HG02759 (cell line): Measurements from ENCODE around the gene MYBPC2.
"Not testable (repeated sequence)": the region's sequence is repeated elsewhere in the genome, so short reads cannot be mapped to it uniquely, and the experiment has no call there.

Experiments
- ATAC-seq: cut with Tn5 transposase; IDR thresholded peaks from one replicate; pipeline ENCODE4 v1.9.1; 2021; ENCODE audit warnings: mild to moderate bottlenecking, moderate library complexity; ENCODE audit not compliant: unreplicated experiment

MYBPC2 gene

DNA sequence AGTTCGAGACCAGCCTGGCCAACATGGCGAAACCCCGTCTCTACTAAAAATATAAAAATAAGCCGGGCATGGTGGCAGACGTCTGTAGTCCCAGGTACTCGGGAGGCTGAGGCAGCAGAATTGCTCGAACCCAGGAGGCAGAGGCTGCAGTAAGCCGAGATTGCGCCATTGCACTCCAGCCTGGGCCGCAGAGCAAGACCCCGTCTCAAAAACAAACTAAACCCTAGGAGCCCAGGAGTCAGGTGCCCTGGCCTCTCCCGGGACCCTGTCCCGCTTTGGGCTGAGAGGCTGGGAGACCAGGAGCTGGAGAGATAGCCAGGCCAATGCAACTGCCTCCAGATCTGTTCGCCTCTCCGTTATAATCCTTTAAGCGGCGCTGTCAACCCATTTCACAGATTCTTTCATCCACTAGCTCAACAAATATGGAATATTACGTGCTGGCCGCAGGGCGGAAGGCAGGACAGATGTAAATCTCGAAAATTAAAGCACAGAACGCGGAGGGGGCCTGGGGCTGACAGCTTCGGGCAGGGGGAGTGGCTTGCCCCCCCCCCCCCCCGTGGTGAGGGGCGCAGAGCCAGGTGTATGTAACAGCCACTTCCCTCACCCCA lies 5.3 kb upstream of the MYBPC2 start:
- ATAC-seq, result no peak

DNA sequence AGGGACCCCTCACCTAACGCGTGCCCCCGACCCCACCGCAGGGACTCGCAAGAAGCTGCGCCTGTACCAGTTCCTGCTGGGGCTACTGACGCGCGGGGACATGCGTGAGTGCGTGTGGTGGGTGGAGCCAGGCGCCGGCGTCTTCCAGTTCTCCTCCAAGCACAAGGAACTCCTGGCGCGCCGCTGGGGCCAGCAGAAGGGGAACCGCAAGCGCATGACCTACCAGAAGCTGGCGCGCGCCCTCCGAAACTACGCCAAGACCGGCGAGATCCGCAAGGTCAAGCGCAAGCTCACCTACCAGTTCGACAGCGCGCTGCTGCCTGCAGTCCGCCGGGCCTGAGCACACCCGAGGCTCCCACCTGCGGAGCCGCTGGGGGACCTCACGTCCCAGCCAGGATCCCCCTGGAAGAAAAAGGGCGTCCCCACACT lies 4.7 kb upstream of the MYBPC2 start:
- no peak for ATAC-seq

DNA sequence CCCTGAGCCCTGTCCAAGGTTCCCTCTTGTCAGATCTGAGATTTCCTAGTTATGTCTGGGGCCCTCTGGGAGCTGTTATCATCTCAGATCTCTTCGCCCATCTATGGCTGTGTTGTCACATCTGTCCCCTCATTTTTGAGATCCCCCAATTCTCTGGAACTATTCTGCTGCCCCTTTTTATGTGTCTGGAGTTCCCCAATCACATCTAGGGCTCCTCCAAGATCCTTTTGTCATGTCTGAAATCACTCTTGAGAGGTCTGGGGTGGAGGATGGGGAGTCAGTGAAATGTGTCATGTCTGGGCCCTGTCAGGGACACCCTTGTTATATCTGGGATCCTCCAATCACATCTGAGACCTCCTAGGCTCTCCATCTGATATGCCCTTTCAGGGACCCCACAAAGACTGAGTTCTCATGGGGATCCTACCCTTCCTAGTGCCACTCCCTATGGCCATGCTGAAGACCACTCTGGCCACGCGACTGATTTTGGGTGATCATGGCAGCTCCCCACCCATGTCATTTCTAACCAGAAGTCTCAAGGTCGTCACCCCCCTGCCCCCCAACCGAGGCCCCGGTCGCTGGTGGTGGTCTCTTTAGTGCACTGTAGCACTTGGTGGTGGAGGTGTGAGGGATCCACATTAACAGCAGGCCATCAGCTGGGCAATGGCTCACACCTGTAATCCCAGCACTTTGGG lies 3.8 kb upstream of the MYBPC2 start:
- no peak for ATAC-seq

DNA sequence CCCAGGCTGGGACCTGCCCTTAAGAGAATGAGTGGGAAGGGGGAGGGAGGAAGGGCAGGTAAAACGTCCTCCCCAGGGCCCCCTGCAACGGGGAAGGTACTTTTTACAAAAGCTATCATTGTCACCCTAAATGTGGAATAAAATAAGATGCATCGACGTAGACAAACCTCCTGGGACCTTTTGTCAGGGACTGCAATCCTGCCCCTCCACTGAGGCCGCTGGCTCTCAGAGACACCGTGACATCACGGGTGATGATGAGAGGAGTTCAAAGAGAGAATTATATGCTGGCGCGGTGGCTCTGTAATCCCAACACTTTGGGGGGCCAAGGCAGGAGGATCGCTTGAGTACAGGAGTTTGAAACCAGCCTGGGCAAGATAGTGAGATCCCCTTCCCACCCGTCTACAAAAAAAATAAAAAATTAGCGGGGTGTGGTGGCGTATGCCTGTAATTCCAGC lies 1.8 kb upstream of the MYBPC2 start:
- no peak for ATAC-seq

DNA sequence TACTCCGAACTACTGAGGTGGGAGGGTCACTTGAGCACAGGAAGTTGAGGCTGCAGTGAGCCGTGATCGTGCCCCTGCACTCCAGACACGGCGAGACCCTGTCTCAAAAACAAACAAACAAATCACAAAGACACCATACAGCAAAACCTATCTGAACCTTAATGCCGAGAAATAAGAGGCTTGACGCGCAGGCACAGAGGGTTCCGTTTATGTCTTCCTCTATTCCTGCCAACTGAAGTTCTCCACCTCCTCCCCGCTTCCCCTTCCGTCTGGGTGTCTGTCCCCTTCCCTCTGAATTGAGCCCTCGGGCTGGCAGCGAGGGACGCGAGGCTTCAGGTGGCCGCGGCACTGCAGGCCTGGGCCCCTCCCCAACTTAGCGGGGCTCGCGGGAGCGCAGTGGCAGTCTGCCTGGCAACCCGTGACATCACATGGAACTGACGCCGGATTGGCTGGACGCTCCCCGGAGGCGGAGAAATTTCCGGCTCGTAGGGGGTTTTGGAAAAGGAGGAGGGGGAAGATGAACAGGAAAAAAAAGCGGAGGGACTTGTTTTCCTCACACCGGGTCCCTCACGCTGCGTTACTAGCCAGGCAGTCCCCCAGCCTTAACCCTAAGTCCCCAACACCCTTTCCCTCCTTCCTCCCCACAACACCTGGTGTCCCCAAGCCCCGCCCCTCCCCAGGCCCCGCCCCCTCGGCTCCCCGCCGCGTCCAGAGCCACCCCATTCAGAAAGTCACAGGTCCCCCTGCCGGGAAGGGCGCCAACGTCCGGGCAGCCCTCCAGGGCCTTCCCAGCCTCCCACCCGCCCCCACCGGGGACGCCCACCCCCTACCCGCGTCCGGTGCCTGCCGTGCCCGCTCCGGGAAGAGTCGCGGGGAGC lies 1.1 kb upstream of the MYBPC2 start:
- ATAC-seq, result peak; percentile 73

DNA sequence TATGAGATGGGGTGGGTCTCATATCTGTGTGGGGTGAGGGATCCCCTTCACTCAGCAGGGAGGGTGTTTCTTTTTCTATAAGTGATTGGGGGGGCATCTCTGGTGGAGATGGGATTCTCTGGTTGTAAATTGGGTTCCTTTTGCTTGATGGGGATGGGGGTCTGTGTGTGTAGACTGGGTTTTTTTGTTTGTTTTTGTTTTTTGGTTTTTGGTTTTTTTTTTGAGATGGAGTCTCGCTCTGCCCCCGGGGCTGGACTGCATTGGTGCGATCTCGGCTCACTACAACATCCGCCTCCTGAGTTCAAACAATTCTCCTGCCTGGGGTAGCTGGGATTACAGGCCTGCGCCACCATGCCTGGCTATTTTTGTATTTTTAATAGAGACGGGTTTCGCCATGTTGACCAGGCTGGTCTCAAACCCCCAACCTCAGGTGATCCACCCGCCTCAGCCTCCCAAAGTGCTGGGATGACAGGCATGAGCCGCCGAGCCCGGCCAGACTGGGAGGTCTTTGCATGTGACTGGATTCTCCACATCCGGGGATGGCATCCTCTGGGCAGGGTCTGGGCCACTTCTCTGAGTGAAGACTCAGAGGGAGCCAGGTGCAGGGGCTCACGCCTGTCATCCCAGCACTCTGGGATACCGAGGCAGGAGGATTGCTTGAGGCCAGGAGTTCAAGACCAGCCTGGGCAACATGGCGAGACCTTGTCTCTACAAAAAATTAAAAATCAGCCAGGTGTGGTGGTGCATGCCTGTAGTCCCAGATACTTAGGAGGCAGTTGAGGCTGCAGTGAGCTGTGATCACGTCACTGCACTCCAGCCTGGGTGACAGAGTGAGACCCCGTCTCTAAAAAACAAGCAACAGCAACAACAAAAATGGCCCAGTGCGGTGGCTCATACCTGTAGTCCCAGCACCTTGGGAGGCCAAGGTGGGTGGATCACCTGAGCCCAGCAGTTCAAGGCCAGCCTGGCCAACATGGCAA lies 799 bp downstream of the MYBPC2 start:
- ATAC-seq, result no peak

DNA sequence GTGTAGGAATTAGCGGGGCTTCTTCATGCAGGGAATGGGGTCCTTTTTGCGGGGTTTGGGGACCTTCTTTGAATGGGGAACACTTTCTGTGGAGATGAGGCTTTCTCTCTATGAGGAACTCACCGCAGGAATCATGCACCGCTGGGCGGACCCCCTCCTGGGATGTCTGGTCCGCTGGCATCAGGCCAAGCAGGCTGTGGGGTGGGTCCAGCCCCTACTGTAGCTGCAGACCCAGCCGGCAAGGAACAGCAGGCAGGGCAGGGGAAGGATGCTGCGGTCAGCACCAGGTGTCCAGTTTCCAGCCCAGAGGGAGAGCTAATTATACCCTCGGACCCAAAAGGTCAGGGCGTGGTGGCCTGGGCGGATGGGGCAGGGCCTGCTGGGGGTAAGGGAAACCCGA lies 1.8 kb downstream of the MYBPC2 start:
- no peak for ATAC-seq

DNA sequence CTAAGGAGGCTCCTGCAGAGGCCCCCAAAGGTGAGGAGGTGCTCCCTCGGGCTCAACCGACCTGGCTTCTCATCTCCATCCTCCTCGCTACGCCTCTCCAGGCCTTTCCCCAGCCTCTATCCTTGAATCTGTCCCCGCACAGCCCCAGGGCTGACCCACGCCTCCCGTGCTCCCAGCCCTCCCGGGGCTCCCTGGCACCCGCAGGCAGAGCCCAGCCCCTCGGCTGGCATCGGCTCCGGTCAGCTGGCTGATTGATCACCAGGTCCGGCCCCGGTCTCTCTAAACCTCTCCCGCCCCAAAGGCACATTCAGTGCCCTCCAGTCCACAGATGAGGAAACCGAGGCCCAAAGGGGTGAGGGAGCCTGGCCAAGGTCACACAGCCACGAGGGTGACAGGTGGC lies 2.5 kb downstream of the MYBPC2 start:
- ATAC-seq, result no peak

DNA sequence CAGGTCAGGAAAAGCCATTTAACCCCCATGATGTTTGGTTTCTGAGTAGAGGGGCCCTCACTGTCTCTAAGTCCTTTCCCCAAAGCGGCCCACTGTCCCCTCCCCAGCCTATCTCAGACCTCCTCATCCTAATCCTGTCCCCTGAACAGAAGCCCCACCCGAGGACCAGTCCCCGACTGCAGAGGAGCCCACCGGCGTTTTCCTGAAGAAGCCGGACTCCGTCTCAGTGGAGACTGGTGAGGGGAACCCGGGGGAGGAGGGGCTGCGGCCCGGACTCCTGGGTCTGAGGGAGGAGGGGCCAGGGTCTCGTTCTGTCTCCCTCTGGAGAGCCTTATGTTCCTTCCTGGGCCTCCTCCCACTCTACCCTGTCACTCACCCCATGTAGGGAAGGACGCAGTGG lies 2.9 kb downstream of the MYBPC2 start:
- no peak for ATAC-seq

DNA sequence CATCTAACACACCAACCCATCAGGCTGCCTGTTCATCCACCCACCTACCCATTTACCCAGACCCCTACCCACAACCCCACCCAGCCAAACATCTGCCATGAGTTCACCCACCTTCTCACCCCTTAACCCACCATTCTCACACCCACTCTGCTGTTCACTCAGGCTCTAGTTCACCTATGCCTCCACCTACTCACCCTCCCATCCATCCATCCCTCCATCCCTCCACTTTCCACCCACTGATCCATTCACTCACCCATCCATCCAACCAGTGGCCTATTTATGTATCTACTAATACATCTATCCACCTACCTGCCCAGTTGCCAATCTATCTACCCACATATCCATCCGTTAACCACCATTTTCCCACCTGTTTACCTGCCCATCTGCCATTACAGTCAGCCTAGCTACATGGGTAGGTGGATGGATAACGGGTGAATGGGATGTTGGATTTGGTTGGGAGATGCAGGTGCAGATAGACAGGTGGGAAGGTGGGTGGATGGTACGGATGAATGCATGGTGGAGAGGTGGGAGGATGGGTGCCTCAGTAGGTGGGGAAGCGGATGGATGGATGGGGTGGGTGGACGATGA lies 5.3 kb downstream of the MYBPC2 start:
- no peak for ATAC-seq

DNA sequence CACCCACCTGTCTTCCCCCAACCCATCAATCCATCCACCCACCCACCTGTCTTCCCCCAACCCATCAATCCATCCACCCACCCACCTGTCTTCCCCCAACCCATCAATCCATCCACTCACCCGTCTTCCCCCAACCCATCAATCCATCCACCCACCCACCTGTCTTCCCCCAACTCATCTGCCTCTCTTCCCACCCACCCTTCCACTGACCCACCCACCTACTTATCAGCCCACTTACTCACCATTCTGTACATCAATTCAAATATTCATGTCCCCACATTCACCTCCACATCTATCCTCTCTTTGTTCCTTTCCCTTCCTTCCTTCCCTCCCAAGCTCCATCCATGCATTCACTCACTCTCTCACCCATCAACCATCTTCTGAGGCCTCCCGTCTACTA lies 6.4 kb downstream of the MYBPC2 start:
- ATAC-seq, result not testable (repeated sequence)

DNA sequence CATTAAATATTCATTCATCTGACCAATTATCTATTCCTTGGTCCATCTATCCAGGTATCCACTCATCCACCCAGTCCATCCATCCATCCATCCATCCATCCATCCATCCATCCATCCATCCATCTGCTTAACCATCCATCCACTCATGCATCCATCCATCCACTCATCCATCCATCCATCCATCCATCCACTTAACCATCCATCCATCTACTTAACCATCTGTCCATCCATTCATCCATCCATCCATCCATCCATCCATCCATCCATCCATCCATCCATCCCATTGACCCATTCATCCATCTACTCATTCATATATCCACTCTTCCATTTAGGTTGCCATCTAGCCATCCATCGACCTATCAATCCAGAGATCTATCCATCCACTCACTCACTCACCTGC lies 11.4 kb downstream of the MYBPC2 start:
- ATAC-seq, result no peak

DNA sequence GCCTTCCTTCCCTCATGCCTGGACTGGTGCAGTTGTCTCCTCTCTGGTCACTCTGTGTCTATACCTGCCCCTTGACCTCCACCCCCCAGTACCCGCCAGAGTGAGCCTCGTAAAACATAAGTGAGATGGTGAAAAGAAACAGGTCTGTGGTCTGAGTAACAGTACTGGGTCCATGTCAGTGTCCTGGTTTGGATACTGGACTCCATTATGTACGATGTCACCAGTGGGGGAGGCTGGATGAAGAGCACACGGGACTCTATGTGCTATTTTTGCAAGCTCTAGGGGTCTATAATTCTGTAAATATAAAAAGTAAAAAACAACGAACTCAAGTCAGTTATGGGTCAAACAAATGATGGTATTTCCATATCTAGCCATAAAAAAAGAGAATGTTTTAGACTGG lies 14.4 kb downstream of the MYBPC2 start:
- no peak for ATAC-seq

DNA sequence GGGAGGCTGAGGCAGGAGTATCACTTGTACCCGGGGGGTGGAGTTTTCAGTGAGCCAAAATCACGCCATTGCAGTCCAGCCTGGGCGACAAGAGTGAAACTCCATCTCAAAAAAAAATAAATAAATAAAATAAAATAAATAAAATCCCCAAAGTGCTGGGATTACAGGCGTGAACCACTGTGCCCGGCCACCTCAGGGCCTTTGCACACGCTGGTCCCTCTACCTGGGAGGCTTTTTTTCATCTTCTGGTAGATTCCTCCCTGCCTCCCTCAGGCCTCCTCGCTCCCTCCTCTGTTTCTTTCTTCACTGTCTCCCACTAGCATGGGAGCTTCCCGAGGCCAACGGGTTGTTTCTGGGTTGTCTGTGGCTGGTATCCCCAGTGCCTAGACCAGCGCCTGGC lies 15.1 kb downstream of the MYBPC2 start:
- ATAC-seq, result no peak

DNA sequence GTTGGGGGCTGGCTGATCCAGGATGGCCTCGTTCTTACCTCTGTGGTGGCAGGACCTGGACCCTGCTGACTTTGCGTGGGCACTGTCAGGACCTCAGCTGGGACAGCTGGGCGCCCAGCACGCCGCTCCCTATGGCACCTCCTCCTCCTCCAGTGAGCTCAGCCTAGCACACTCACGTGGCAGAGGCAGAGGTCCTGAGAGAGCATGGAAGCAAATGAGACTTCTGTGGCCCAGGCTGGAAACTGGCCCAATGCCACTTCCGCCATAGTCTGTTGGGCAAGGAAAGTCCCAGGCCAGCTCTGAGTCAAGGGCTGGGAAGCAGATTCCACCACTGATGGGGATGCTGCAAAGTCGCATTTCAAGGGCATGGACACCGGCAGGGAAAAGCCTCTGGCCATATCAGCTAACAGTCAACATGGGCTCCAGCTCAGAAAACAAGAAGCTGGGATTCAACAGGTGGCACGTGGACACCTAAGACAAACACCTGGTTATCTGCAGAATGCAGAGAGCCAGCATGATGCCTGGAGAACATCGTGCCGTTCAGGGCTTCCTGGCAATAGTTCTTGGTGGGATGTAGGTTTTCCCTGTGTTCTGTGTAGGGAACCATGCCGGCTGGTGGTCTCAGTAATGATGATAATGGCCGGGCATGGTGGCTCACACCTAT lies 16.7 kb downstream of the MYBPC2 start:
- no peak for ATAC-seq

DNA sequence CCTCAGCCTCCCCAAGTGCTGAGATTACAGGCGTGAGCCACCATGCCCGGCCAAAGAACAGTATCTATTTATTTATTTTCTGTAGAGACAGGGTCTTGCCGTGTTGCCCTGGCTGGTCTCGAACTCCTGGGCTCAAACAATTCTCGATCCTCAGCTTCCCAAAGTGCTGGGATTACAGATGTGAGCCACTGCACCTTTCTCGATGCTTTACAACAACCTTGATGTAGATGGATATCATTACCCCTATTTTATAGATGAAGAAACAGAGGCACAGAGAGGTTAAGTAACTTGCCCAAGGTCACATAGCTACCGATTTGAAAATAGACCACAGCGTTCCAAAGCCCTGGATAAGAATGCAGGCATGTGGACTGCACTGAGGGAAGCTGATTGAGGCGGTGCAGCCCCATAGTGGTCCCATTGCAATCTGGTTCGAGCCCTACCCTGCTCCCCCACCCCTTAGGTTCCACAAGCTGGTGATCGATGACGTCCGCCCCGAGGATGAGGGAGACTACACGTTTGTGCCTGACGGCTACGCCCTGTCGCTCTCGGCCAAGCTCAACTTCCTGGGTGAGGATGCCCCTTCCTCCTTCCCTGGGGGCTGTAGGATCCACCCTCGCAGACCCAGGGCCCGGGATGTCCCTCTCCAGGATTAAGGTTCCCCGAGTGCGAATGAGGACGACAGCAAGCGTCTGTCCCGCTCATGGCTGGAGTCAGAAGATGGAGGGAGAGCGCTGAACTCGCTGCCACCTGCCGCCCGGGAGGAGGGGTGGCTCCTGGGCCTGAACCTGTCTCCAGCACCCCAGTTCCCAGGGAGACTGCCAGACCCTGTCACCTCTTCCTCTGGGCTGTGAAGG lies 17.9 kb downstream of the MYBPC2 start:
- ATAC-seq, result no peak

DNA sequence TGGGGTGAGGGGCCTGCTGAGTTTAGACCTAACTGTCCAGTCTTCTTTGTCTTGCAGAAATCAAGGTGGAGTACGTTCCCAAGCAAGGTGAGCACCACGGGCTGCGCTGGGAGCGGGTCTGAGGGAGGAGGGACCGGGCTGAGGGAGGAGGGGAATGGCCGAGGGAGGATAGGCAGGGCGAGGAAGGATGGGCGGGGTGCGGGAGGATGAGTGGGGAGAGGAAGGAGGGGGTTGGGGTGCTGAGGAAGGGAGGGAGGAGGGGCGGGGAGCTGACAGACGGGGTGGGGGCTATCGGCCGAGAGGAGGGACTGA lies 18.5 kb downstream of the MYBPC2 start:
- ATAC-seq, result no peak

DNA sequence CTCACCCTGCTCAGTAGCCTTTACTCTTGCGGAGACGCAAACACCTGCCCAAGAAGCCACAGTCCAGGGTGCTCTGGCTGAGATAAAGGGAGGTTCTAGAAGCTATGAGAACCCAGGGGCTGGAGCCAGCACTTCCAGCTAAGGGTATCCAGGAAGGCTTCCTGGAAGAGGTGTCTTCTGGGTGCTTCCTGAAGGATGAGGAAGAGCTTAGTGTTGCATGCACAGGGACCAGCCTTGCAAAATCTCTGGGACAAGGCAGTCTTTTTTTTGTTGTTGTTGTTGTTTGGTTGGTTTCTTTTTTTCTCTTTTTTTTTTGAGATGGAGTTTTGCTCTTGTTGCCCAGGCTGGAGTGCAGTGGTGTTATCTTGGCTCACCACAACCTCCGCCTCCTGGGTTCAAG lies 20.6 kb downstream of the MYBPC2 start:
- ATAC-seq, result no peak

DNA sequence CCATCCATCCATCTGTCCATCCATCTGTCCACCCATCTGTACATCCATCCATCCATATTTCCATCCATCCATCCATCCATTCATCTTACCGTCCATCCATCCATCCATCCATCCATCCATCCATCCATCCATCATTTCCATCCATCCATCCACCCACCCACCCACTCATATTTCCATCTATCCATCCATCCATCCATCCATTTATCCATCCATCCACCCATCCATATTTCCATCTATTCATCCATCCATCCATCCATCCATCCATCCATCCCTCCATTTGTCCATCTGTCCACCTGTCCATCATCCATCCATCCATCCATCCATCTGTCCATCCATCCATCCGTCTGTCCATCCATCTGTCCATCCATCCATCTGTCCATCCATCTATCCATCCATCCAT lies 23.3 kb downstream of the MYBPC2 start:
- no peak for ATAC-seq
